ENCODE results near the gene SRRM4. TPM values are rescaled to one million over a fixed set of nuclear protein-coding genes. Genes with fewer than 3 reads are reported as not detected.
A peak's percentile ranks its signal among the peaks of the same experiment; 100 is the strongest.

The SRRM4 gene
- total and polyA plus RNA-seq, 8 donors = 0.05 to 2.6 (median 0.22) TPM; not detected in 2

- no peak overlapping the region for H3K4me3 ChIP-seq
- peaks cover 3 to 42% (median 26%) of the 10 kb centered on the region in 4 donors for H3K4me1 ChIP-seq
- intact Hi-C loops (cut with DNase I; ENCODE audit: low total_unique reads) = no loop called here
- no peaks in the 10 kb centered on the region for H3K36me3 ChIP-seq
- H3K27me3 ChIP-seq = peaks cover 0 to 5% (median 0%) of the 10 kb centered on the region in 3 donors
- no peaks in the 10 kb centered on the region for H3K9me3 ChIP-seq
- DNase-seq = no peak
- H3K27ac ChIP-seq = peak overlapping the region in 4 of 5 donors; percentile 86 to 95 (median 91)
- WGBS, 5 donors = 62 to 88% (median 79%) methylated on average over 4 of the region's 4 CpGs
- TF ChIP-seq POLR2AphosphoS5 (IDR thresholded peaks at IDR 0.05) = no peak
- no peak for TF ChIP-seq EP300 (IDR thresholded peaks at IDR 0.05)
- TF ChIP-seq POLR2A (IDR thresholded peaks at IDR 0.05) = no peak
These were observed 195.7 kb downstream of the SRRM4 start for GRCh38 chr12:119177056-119177325.

- 87 to 96% (median 92%) methylated on average over 15 of the region's 15 CpGs for WGBS, 5 donors
- intact Hi-C loops (cut with DNase I; ENCODE audit: low total_unique reads) = no loop called here
- Histone ChIP-seq H3K27me3 (peaks cover 0 to 5% (median 0%) of the 10 kb centered on the region in 3 donors), H3K27ac (peak overlapping the region in 4 of 5 donors; percentile 86 to 95 (median 91)), H3K9me3 (no peaks in the 10 kb centered on the region), H3K4me1 (peaks cover 3 to 47% (median 29%) of the 10 kb centered on the region in 4 donors), H3K4me3 (no peak overlapping the region), H3K36me3 (no peaks in the 10 kb centered on the region)
- no peak for TF ChIP-seq EP300 (IDR thresholded peaks at IDR 0.05)
- TF ChIP-seq POLR2AphosphoS5 (IDR thresholded peaks at IDR 0.05) = peak in 1 of 3 donors; percentile 10
- no peak for DNase-seq
These were observed 196.5 kb downstream of the SRRM4 start for GRCh38 chr12:119177724-119178380.

GRCh38 chr12:119178544-119179334, 197.4 kb downstream of the SRRM4 start, which contains the start of gene HSPB8:
TSS of gene HSPB8 (plus strand) at chr12:119178931. CDS start at chr12:119179313, 382 bp downstream.
- TF ChIP-seq CTCF (IDR thresholded peaks at IDR 0.05) (no peak), EP300 (IDR thresholded peaks at IDR 0.05) (no peak), POLR2AphosphoS5 (IDR thresholded peaks at IDR 0.05) (peak; percentile 90 to 92 (median 90)), POLR2A (IDR thresholded peaks at IDR 0.05) (peak in 2 of 4 donors; percentile 64 to 77)
- Histone ChIP-seq H3K27ac (peak within 1 kb of the TSS; percentile 80 to 95 (median 91)), H3K4me3 (peak within 1 kb of the TSS; percentile 52 to 62 (median 57)), H3K9me3 (no peaks in the 10 kb centered on the region), H3K4me1 (peaks cover 3 to 56% (median 36%) of the 10 kb centered on the region in 4 donors), H3K27me3 (peaks cover 0 to 5% (median 0%) of the 10 kb centered on the region in 3 donors), H3K36me3 (no peaks in the 10 kb centered on the region)
- intact Hi-C loops (cut with DNase I; ENCODE audit: low total_unique reads) = no loop called here
- DNase-seq = peak; percentile 81 to 88
- 4 to 11% (median 6%) methylated on average over 28 to 33 of the region's 33 CpGs for WGBS, 5 donors

- Histone ChIP-seq H3K27ac (peak overlapping the region; percentile 80 to 95 (median 91)), H3K4me3 (peak overlapping the region; percentile 52 to 62 (median 57)), H3K4me1 (peaks cover 3 to 63% (median 39%) of the 10 kb centered on the region in 4 donors), H3K36me3 (no peaks in the 10 kb centered on the region), H3K27me3 (peaks cover 0 to 5% (median 0%) of the 10 kb centered on the region in 3 donors), H3K9me3 (no peaks in the 10 kb centered on the region)
- TF ChIP-seq POLR2AphosphoS5 (IDR thresholded peaks at IDR 0.05) (peak in 2 of 3 donors; percentile 2 to 43), POLR2A (IDR thresholded peaks at IDR 0.05) (no peak)
- intact Hi-C loops (cut with DNase I; ENCODE audit: low total_unique reads) = no loop called here
- 38 to 49% (median 43%) methylated on average over 15 to 18 of the region's 18 CpGs for WGBS, 5 donors
- DNase-seq = peak; percentile 58 to 68
These were observed 198.1 kb downstream of the SRRM4 start for GRCh38 chr12:119179335-119180021.

GRCh38 chr12:119180380-119181040, 199.2 kb downstream of the SRRM4 start:
- no peaks in the 10 kb centered on the region for H3K36me3 ChIP-seq
- intact Hi-C loops (cut with DNase I; ENCODE audit: low total_unique reads) = no loop called here
- peaks cover 0 to 5% (median 0%) of the 10 kb centered on the region in 3 donors for H3K27me3 ChIP-seq
- no peak for TF ChIP-seq POLR2A (IDR thresholded peaks at IDR 0.05)
- peak in 1 of 3 donors; percentile 4 for TF ChIP-seq POLR2AphosphoS5 (IDR thresholded peaks at IDR 0.05)
- no peak for TF ChIP-seq CTCF (IDR thresholded peaks at IDR 0.05)
- 25 to 39% (median 36%) methylated on average over 7 of the region's 7 CpGs for WGBS, 5 donors
- H3K4me1 ChIP-seq = peaks cover 3 to 71% (median 43%) of the 10 kb centered on the region in 4 donors
- peak overlapping the region; percentile 60 to 95 (median 91) for H3K27ac ChIP-seq
- H3K9me3 ChIP-seq = no peaks in the 10 kb centered on the region
- peak; percentile 31 to 64 for DNase-seq
- peak overlapping the region; percentile 52 to 62 (median 57) for H3K4me3 ChIP-seq
